Activated naive CD8-positive, alpha-beta T cell (primary cell): ENCODE measurements around the gene WDR33.

Experiments
- H3K27ac Mint-ChIP-seq: one replicate; pipeline ENCODE4 v1.8.0; 2021; ENCODE audit warnings: mixed read lengths
- H3K27me3 Mint-ChIP-seq: one replicate; pipeline ENCODE4 v1.8.0; 2021; ENCODE audit warnings: mixed read lengths
- H3K36me3 Mint-ChIP-seq: one replicate; pipeline ENCODE4 v1.8.0; 2021; ENCODE audit warnings: mixed read lengths
- H3K4me1 Mint-ChIP-seq: one replicate; pipeline ENCODE4 v1.8.0; 2021; ENCODE audit warnings: low read depth, mixed read lengths
- H3K4me3 Mint-ChIP-seq: one replicate; pipeline ENCODE4 v1.8.0; 2021; ENCODE audit warnings: mild to moderate bottlenecking, mixed read lengths
- H3K9me3 Mint-ChIP-seq: one replicate; pipeline ENCODE4 v1.8.0; 2021; ENCODE audit warnings: low read depth, mixed read lengths

The WDR33 gene

GRCh38 chr2:127661072-127661649, 149.8 kb downstream of the WDR33 start:
- H3K27me3 Mint-ChIP-seq, result peaks cover 10% of the 10 kb centered on the region
- H3K4me1 Mint-ChIP-seq, result no peaks in the 10 kb centered on the region
- no peak overlapping the region for H3K4me3 Mint-ChIP-seq
- no peaks in the 10 kb centered on the region for H3K36me3 Mint-ChIP-seq
- no peak overlapping the region for H3K27ac Mint-ChIP-seq
- no peaks in the 10 kb centered on the region for H3K9me3 Mint-ChIP-seq

GRCh38 chr2:127660291-127660578, 150.7 kb downstream of the WDR33 start:
- Mint-ChIP-seq H3K27ac (no peak overlapping the region), H3K36me3 (no peaks in the 10 kb centered on the region), H3K9me3 (no peaks in the 10 kb centered on the region), H3K4me3 (no peak overlapping the region), H3K4me1 (no peaks in the 10 kb centered on the region), H3K27me3 (peaks cover 10% of the 10 kb centered on the region)

- Mint-ChIP-seq H3K36me3 (no peaks in the 10 kb centered on the region), H3K4me3 (no peak overlapping the region), H3K27me3 (peaks cover 10% of the 10 kb centered on the region), H3K9me3 (no peaks in the 10 kb centered on the region), H3K27ac (no peak overlapping the region), H3K4me1 (no peaks in the 10 kb centered on the region)
These were observed 151.3 kb downstream of the WDR33 start for GRCh38 chr2:127659408-127660290.

- peaks cover 10% of the 10 kb centered on the region for H3K27me3 Mint-ChIP-seq
These were observed 152.1 kb downstream of the WDR33 start for GRCh38 chr2:127658641-127659407.

GRCh38 chr2:127658146-127658545, 152.8 kb downstream of the WDR33 start:
- Mint-ChIP-seq H3K36me3 (no peaks in the 10 kb centered on the region), H3K4me1 (no peaks in the 10 kb centered on the region), H3K4me3 (no peak overlapping the region), H3K9me3 (no peaks in the 10 kb centered on the region), H3K27me3 (peaks cover 7% of the 10 kb centered on the region), H3K27ac (no peak overlapping the region)

More at GRCh38 chr2:127658641-127659407, 152.1 kb downstream of the WDR33 start:
- Mint-ChIP-seq H3K9me3 (no peaks in the 10 kb centered on the region), H3K4me3 (no peak overlapping the region), H3K27ac (no peak overlapping the region), H3K36me3 (no peaks in the 10 kb centered on the region), H3K4me1 (no peaks in the 10 kb centered on the region)

- H3K4me3 Mint-ChIP-seq, result no peak overlapping the region
- H3K9me3 Mint-ChIP-seq, result no peaks in the 10 kb centered on the region
- H3K27me3 Mint-ChIP-seq, result peaks cover 7% of the 10 kb centered on the region
- no peaks in the 10 kb centered on the region for H3K36me3 Mint-ChIP-seq
- no peaks in the 10 kb centered on the region for H3K4me1 Mint-ChIP-seq
- H3K27ac Mint-ChIP-seq, result no peak overlapping the region
These were observed 153.8 kb downstream of the WDR33 start for GRCh38 chr2:127657232-127657595.

GRCh38 chr2:127656569-127657231, 154.3 kb downstream of the WDR33 start:
- Mint-ChIP-seq H3K27me3 (peaks cover 4% of the 10 kb centered on the region), H3K36me3 (no peaks in the 10 kb centered on the region), H3K4me1 (no peaks in the 10 kb centered on the region), H3K4me3 (no peak overlapping the region), H3K27ac (no peak overlapping the region), H3K9me3 (no peaks in the 10 kb centered on the region)

- no peaks in the 10 kb centered on the region for H3K36me3 Mint-ChIP-seq
These were observed 155.5 kb downstream of the WDR33 start for GRCh38 chr2:127655209-127656073.

GRCh38 chr2:127654838-127655175, 156.2 kb downstream of the WDR33 start:
- Mint-ChIP-seq H3K4me3 (no peak overlapping the region), H3K36me3 (no peaks in the 10 kb centered on the region), H3K4me1 (no peaks in the 10 kb centered on the region), H3K27me3 (no peaks in the 10 kb centered on the region), H3K27ac (no peak overlapping the region), H3K9me3 (no peaks in the 10 kb centered on the region)

More at GRCh38 chr2:127655209-127656073, 155.5 kb downstream of the WDR33 start:
- Mint-ChIP-seq H3K4me1 (no peaks in the 10 kb centered on the region), H3K27ac (no peak overlapping the region), H3K27me3 (no peaks in the 10 kb centered on the region), H3K9me3 (no peaks in the 10 kb centered on the region), H3K4me3 (no peak overlapping the region)

- no peaks in the 10 kb centered on the region for H3K27me3 Mint-ChIP-seq
- no peaks in the 10 kb centered on the region for H3K36me3 Mint-ChIP-seq
- no peak overlapping the region for H3K4me3 Mint-ChIP-seq
- no peak overlapping the region for H3K27ac Mint-ChIP-seq
- no peaks in the 10 kb centered on the region for H3K9me3 Mint-ChIP-seq
- peaks cover 4% of the 10 kb centered on the region for H3K4me1 Mint-ChIP-seq
These were observed 156.7 kb downstream of the WDR33 start for GRCh38 chr2:127654084-127654837.

GRCh38 chr2:127653421-127654083, 157.4 kb downstream of the WDR33 start:
- no peak overlapping the region for H3K27ac Mint-ChIP-seq
- H3K36me3 Mint-ChIP-seq, result no peaks in the 10 kb centered on the region
- H3K4me1 Mint-ChIP-seq, result peaks cover 7% of the 10 kb centered on the region

GRCh38 chr2:127652786-127653357, 158.1 kb downstream of the WDR33 start:
- Mint-ChIP-seq H3K27ac (no peak overlapping the region), H3K27me3 (no peaks in the 10 kb centered on the region), H3K4me1 (peaks cover 12% of the 10 kb centered on the region)

More at GRCh38 chr2:127653421-127654083, 157.4 kb downstream of the WDR33 start:
- H3K27me3 Mint-ChIP-seq, result no peaks in the 10 kb centered on the region
- H3K4me3 Mint-ChIP-seq, result no peak overlapping the region
- H3K9me3 Mint-ChIP-seq, result no peaks in the 10 kb centered on the region

GRCh38 chr2:127651971-127652550, 158.9 kb downstream of the WDR33 start:
- H3K4me1 Mint-ChIP-seq, result peaks cover 17% of the 10 kb centered on the region
- H3K9me3 Mint-ChIP-seq, result no peaks in the 10 kb centered on the region
- H3K4me3 Mint-ChIP-seq, result no peak overlapping the region

More at GRCh38 chr2:127652786-127653357, 158.1 kb downstream of the WDR33 start:
- Mint-ChIP-seq H3K36me3 (no peaks in the 10 kb centered on the region), H3K4me3 (no peak overlapping the region), H3K9me3 (no peaks in the 10 kb centered on the region)

More at GRCh38 chr2:127651971-127652550, 158.9 kb downstream of the WDR33 start:
- no peak overlapping the region for H3K27ac Mint-ChIP-seq
- no peaks in the 10 kb centered on the region for H3K27me3 Mint-ChIP-seq
- H3K36me3 Mint-ChIP-seq, result no peaks in the 10 kb centered on the region
